MCF 10A (cell line): Measurements from ENCODE around the gene ADAM12. TPM values are rescaled to one million over a fixed set of nuclear protein-coding genes. Genes with fewer than 3 reads are reported as not detected.

Source experiments
- BruUV-seq: library from RNA; stranded (reverse); fragments of 400-500 nt; replicated peaks from 2 replicates; lab custom pipeline; 2021; lab: Mats Ljungman, UMichigan
- CTCF ChIA-PET: fragments of 300-600 bp; sonication (Branson Sonifier 250); formaldehyde crosslinking; extraction: SDS; loops from one replicate; lab custom pipeline; 2021; ENCODE audit warnings: antibody characterized with exemption, inconsistent platforms; lab: Yijun Ruan, JAX
- POLR2A ChIA-PET: fragments of 300-600, 350-650 bp; sonication (Branson Sonifier 250); formaldehyde crosslinking; extraction: SDS; loops from one replicate; lab custom pipeline; 2020; ENCODE audit warnings: antibody characterized with exemption, inconsistent platforms; lab: Yijun Ruan, JAX
- DNase-seq: peaks from one replicate; pipeline ENCODE4 v3.0.0-alpha.2; 2018; ENCODE audit not compliant: unreplicated experiment
- H3K27ac Mint-ChIP-seq: one replicate; pipeline ENCODE4 v1.8.0; 2022; ENCODE audit warnings: mild to moderate bottlenecking, low read depth, mixed read lengths; ENCODE audit not compliant: unreplicated experiment
- H3K27me3 Mint-ChIP-seq: one replicate; pipeline ENCODE4 v1.8.0; 2022; ENCODE audit warnings: mixed read lengths; ENCODE audit not compliant: insufficient read depth, unreplicated experiment
- H3K36me3 Mint-ChIP-seq: one replicate; pipeline ENCODE4 v1.8.0; 2022; ENCODE audit warnings: mild to moderate bottlenecking, moderate library complexity, mixed read lengths; ENCODE audit not compliant: insufficient read depth, unreplicated experiment
- H3K4me1 Mint-ChIP-seq: one replicate; pipeline ENCODE4 v1.8.0; 2022; ENCODE audit warnings: mixed read lengths; ENCODE audit not compliant: insufficient read depth, unreplicated experiment
- H3K4me3 Mint-ChIP-seq: one replicate; pipeline ENCODE4 v1.8.0; 2022; ENCODE audit warnings: mild to moderate bottlenecking, moderate library complexity, mixed read lengths; ENCODE audit not compliant: unreplicated experiment
- H3K9me3 Mint-ChIP-seq: one replicate; pipeline ENCODE4 v1.8.0; 2022; ENCODE audit warnings: mixed read lengths; ENCODE audit not compliant: unreplicated experiment
- CTCF ChIP-seq: fragments of 200-600 bp; IDR thresholded peaks from one replicate; pipeline ENCODE4 v1.8.0; 2022; ENCODE audit warnings: antibody characterized with exemption, mild to moderate bottlenecking; ENCODE audit not compliant: unreplicated experiment
- intact Hi-C: fragments of 100-400 bp; cut with micrococcal nuclease; formaldehyde crosslinking; loops from 2 replicates; pipeline ENCODE4 v1.14.1; 2022
- total RNA-seq: library from RNA; stranded (reverse); gene quantifications from 2 replicates; pipeline ENCODE4 v1.2.3, GENCODE V29; 2022

ADAM12 gene
- total RNA-seq, 1 experiment from 2014 or later = 2.2 TPM

GRCh38 chr10:126433351-126433750 lies 45.1 kb upstream of the ADAM12 start:
- Mint-ChIP-seq H3K36me3 (peaks cover 6% of the 10 kb centered on the region), H3K4me1 (peaks cover 15% of the 10 kb centered on the region), H3K9me3 (peaks cover 8% of the 10 kb centered on the region), H3K27me3 (no peaks in the 10 kb centered on the region), H3K27ac (no peak overlapping the region), H3K4me3 (no peak overlapping the region)
- intact Hi-C loops = no loop called here
- peak; percentile 80 for DNase-seq
- ChIA-PET POLR2A (interaction anchor here (0.7 kb wide), 1 partner anchor 24 kb away, joined by 4 read pairs; no protein-coding TSS in a partner anchor), CTCF (no interaction called here)
- no peak for TF ChIP-seq CTCF
- BruUV-seq = no TSS peak

- ChIA-PET CTCF (no interaction called here), POLR2A (no interaction called here)
- Mint-ChIP-seq H3K27ac (no peak overlapping the region), H3K36me3 (peaks cover 6% of the 10 kb centered on the region), H3K4me3 (no peak overlapping the region), H3K4me1 (peaks cover 15% of the 10 kb centered on the region), H3K9me3 (peaks cover 8% of the 10 kb centered on the region), H3K27me3 (no peaks in the 10 kb centered on the region)
- intact Hi-C loops = no loop called here
- no TSS peak for BruUV-seq
- peak; percentile 38 for DNase-seq
- TF ChIP-seq CTCF = no peak
These were observed 44.2 kb upstream of the ADAM12 start for GRCh38 chr10:126432507-126432906.

- no peak for TF ChIP-seq CTCF
- Mint-ChIP-seq H3K36me3 (peaks cover 6% of the 10 kb centered on the region), H3K4me3 (no peak overlapping the region), H3K9me3 (peaks cover 8% of the 10 kb centered on the region), H3K4me1 (peaks cover 15% of the 10 kb centered on the region), H3K27me3 (no peaks in the 10 kb centered on the region), H3K27ac (no peak overlapping the region)
- intact Hi-C loops = no loop called here
- BruUV-seq = no TSS peak
- ChIA-PET POLR2A (no interaction called here), CTCF (interaction anchor here (0.7 kb wide), 1 partner anchor 319 kb away, joined by 3 read pairs; no protein-coding TSS in a partner anchor)
- no peak for DNase-seq
These were observed 43.5 kb upstream of the ADAM12 start for GRCh38 chr10:126431816-126432215.

- CTCF ChIA-PET = interaction anchor here (0.7 kb wide), 1 partner anchor 421 kb away, joined by 3 read pairs; no protein-coding TSS in a partner anchor
- H3K36me3 Mint-ChIP-seq = peaks cover 6% of the 10 kb centered on the region
- no peaks in the 10 kb centered on the region for H3K27me3 Mint-ChIP-seq
- intact Hi-C loops = no loop called here
- H3K4me1 Mint-ChIP-seq = peaks cover 15% of the 10 kb centered on the region
- POLR2A ChIA-PET = no interaction called here
- DNase-seq = no peak
- H3K4me3 Mint-ChIP-seq = no peak overlapping the region
- TF ChIP-seq CTCF = no peak
- H3K9me3 Mint-ChIP-seq = peaks cover 8% of the 10 kb centered on the region
- H3K27ac Mint-ChIP-seq = no peak overlapping the region
- BruUV-seq = no TSS peak
These were observed 42.2 kb upstream of the ADAM12 start for GRCh38 chr10:126430512-126430911.
